GM12878 (cell line): Measurements from ENCODE around the gene NDUFA12.

Source experiments
- BHLHE40 ChIP-seq, 2 experiments: fragments of 450-650 bp in 1 of 2; IDR thresholded peaks; 2 replicates each; pipeline ENCODE4 v1.6.1; 2011 to 2017; ENCODE audit warnings: low read depth in 2 of 2, borderline replicate concordance in 1 of 2, improper control_type of control experiment in 1 of 2, low read length in 1 of 2, mild to moderate bottlenecking in 1 of 2
- CBX5 ChIP-seq: sonication (generic); IDR thresholded peaks from 2 replicates; pipeline ENCODE4 v1.6.1; 2016; ENCODE audit warnings: low read depth, moderate library complexity, mild to moderate bottlenecking, inconsistent platforms
- HCFC1 ChIP-seq: fragments of 150-350 bp; IDR thresholded peaks from 2 replicates; pipeline ENCODE4 v1.6.1; 2014; ENCODE audit warnings: low read length
- MYC ChIP-seq: IDR thresholded peaks from 2 replicates; pipeline ENCODE4 v1.6.1; 2011; ENCODE audit warnings: mild to moderate bottlenecking, low read length, moderate library complexity, inconsistent platforms; ENCODE audit not compliant: insufficient read depth, insufficient replicate concordance, insufficient read length, severe bottlenecking
- NFYB ChIP-seq: IDR thresholded peaks from 2 replicates; pipeline ENCODE4 v1.6.1; 2011; ENCODE audit warnings: low read depth, mild to moderate bottlenecking, low read length, improper control_type of control experiment, moderate library complexity; ENCODE audit not compliant: insufficient read depth
- POLR2A ChIP-seq: IDR thresholded peaks from 2 replicates; pipeline ENCODE4 v1.6.1; 2011; ENCODE audit warnings: low read depth, mild to moderate bottlenecking, low read length
- SMAD1 ChIP-seq: fragments of 450-650 bp; IDR thresholded peaks from 2 replicates; pipeline ENCODE4 v1.6.1; 2018; ENCODE audit warnings: mild to moderate bottlenecking, low read depth; ENCODE audit not compliant: partially characterized antibody
- SREBF1 ChIP-seq: IDR thresholded peaks from 2 replicates; pipeline ENCODE4 v1.6.1; 2012; ENCODE audit warnings: mild to moderate bottlenecking, low read length
- TF ChIP-seq, protein P1 (sequence below): IDR thresholded peaks from 2 replicates; pipeline ENCODE4 v1.6.1; 2011; ENCODE audit warnings: low read depth, low read length, improper control_type of control experiment, borderline replicate concordance
- TF ChIP-seq, protein P2 (sequence below), 3 experiments: IDR thresholded peaks in 2 of 3; conservative IDR thresholded peaks in 1 of 3; 2 replicates each; pipeline ENCODE4 v1.5.1; 2011; ENCODE audit warnings: low read depth in 3 of 3, low read length in 3 of 3, mild to moderate bottlenecking in 3 of 3, control low read depth in 2 of 3, moderate library complexity in 2 of 3, inconsistent platforms in 1 of 3, mixed read lengths in 1 of 3; ENCODE audit not compliant: control insufficient read depth in 2 of 3, insufficient read depth in 1 of 3; ENCODE audit errors: extremely low read depth in 1 of 3
- TF ChIP-seq, protein P3 (sequence below): fragments of 450-650 bp; conservative IDR thresholded peaks from 2 replicates; pipeline ENCODE4 v1.6.1; 2017; ENCODE audit warnings: mild to moderate bottlenecking, moderate library complexity

DNA sequence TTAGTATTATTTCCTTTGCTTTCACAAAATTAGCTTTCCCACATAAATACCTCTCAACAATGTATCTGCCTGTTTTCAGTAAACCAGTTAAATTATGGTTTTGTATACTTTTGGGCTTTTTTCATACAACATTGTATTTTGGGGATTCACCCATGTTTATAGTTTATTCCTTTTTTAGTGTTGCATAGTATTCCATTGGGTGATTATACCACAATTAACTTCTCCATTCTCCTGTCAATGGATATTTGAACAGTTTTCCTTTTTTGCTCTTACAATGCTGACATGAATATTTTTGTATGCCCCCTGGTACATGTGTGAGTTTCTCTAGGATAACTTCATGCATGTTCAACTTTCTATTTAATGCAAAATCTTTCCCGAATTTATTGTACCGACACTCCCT, 12.6 kb upstream of the NDUFA12 start:
- TF ChIP-seq, protein P1, sequence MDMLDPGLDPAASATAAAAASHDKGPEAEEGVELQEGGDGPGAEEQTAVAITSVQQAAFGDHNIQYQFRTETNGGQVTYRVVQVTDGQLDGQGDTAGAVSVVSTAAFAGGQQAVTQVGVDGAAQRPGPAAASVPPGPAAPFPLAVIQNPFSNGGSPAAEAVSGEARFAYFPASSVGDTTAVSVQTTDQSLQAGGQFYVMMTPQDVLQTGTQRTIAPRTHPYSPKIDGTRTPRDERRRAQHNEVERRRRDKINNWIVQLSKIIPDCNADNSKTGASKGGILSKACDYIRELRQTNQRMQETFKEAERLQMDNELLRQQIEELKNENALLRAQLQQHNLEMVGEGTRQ = no peak
- TF ChIP-seq MYC (no peak), POLR2A (no peak), SREBF1 (no peak), BHLHE40 (IDR thresholded peaks at IDR 0.05; ENCODE audit: borderline replicate concordance in 1 of 2, low read depth in 2 of 2, low read length in 1 of 2) (no peak), CBX5 (no peak), SMAD1 (no peak), HCFC1 (no peak), NFYB (no peak)
- TF ChIP-seq, protein P2, sequence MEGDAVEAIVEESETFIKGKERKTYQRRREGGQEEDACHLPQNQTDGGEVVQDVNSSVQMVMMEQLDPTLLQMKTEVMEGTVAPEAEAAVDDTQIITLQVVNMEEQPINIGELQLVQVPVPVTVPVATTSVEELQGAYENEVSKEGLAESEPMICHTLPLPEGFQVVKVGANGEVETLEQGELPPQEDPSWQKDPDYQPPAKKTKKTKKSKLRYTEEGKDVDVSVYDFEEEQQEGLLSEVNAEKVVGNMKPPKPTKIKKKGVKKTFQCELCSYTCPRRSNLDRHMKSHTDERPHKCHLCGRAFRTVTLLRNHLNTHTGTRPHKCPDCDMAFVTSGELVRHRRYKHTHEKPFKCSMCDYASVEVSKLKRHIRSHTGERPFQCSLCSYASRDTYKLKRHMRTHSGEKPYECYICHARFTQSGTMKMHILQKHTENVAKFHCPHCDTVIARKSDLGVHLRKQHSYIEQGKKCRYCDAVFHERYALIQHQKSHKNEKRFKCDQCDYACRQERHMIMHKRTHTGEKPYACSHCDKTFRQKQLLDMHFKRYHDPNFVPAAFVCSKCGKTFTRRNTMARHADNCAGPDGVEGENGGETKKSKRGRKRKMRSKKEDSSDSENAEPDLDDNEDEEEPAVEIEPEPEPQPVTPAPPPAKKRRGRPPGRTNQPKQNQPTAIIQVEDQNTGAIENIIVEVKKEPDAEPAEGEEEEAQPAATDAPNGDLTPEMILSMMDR (IDR thresholded peaks at IDR 0.05 in 2 of 3, conservative IDR thresholded peaks at IDR 0.05 in 1 of 3; ENCODE audit: control insufficient read depth in 2 of 3, extremely low read depth in 1 of 3, insufficient read depth in 1 of 3, low read depth in 3 of 3, low read length in 3 of 3) = no peak
- TF ChIP-seq, protein P3, sequence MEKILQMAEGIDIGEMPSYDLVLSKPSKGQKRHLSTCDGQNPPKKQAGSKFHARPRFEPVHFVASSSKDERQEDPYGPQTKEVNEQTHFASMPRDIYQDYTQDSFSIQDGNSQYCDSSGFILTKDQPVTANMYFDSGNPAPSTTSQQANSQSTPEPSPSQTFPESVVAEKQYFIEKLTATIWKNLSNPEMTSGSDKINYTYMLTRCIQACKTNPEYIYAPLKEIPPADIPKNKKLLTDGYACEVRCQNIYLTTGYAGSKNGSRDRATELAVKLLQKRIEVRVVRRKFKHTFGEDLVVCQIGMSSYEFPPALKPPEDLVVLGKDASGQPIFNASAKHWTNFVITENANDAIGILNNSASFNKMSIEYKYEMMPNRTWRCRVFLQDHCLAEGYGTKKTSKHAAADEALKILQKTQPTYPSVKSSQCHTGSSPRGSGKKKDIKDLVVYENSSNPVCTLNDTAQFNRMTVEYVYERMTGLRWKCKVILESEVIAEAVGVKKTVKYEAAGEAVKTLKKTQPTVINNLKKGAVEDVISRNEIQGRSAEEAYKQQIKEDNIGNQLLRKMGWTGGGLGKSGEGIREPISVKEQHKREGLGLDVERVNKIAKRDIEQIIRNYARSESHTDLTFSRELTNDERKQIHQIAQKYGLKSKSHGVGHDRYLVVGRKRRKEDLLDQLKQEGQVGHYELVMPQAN = no peak
